Measurements from ENCODE around the gene ERAL1.

GRCh38 chr17:28811651-28812090 is 43.1 kb upstream of the ERAL1 start:
- TF ChIP-seq FOXA1 (IDR thresholded peaks at IDR 0.05) (no peak), FOXM1 (IDR thresholded peaks at IDR 0.05; ENCODE audit: borderline replicate concordance) (no peak), SP1 (IDR thresholded peaks at IDR 0.05) (no peak), L3MBTL2 (conservative IDR thresholded peaks at IDR 0.05) (no peak), TARDBP (IDR thresholded peaks at IDR 0.05) (no peak), NFRKB (IDR thresholded peaks at IDR 0.05) (no peak), ARNT (IDR thresholded peaks at IDR 0.05) (no peak), SUZ12 (IDR thresholded peaks at IDR 0.05) (no peak), ELF4 (IDR thresholded peaks at IDR 0.05) (no peak), LEF1 (IDR thresholded peaks at IDR 0.05; ENCODE audit: borderline replicate concordance) (no peak), FOXK2 (IDR thresholded peaks at IDR 0.05) (no peak), BHLHE40 (IDR thresholded peaks at IDR 0.05; ENCODE audit: borderline replicate concordance) (no peak), PKNOX1 (IDR thresholded peaks at IDR 0.05) (no peak), HDGF (IDR thresholded peaks at IDR 0.05; ENCODE audit: borderline replicate concordance) (no peak)
